ENCODE data around the gene TK1.

TK1 gene

GRCh38 chr17:78208486-78208885 lies 21.6 kb upstream of the TK1 start:
- no peak overlapping the region for H3K27ac ChIP-seq (ENCODE audit: low read depth, low read length)
- no peak overlapping the region for H3K4me3 ChIP-seq (ENCODE audit: low read length)
- H3K4me1 ChIP-seq (ENCODE audit: control insufficient read depth, low read length): no peaks in the 10 kb centered on the region
- peaks cover 17% of the 10 kb centered on the region for H3F3A ChIP-seq (ENCODE audit: control insufficient read depth, insufficient read depth)
- TF ChIP-seq CTCF (IDR thresholded peaks at IDR 0.05; ENCODE audit: low read depth, low read length, poor library complexity, severe bottlenecking) (no peak), EZH2phosphoT487 (IDR thresholded peaks at IDR 0.05; ENCODE audit: borderline replicate concordance, low read length) (no peak)
- peaks cover 36% of the 10 kb centered on the region for H3K36me3 ChIP-seq (ENCODE audit: control insufficient read depth, low read length)
- no peaks in the 10 kb centered on the region for H3K9me2 ChIP-seq (replicated peaks; ENCODE audit: control insufficient read depth, low read length)
- no peaks in the 10 kb centered on the region for H3K79me2 ChIP-seq (ENCODE audit: control insufficient read depth, low read length)
- H3K27me3 ChIP-seq (ENCODE audit: control insufficient read depth, low read length): no peaks in the 10 kb centered on the region
- H4K20me1 ChIP-seq (ENCODE audit: control insufficient read depth, insufficient read depth, low read depth, low read length): no peaks in the 10 kb centered on the region
- no peak overlapping the region for H3K4me2 ChIP-seq (ENCODE audit: low read length)
- no peaks in the 10 kb centered on the region for H3K9me3 ChIP-seq (ENCODE audit: control insufficient read depth, insufficient read depth, low read length)

GRCh38 chr17:78206298-78206697 lies 19.4 kb upstream of the TK1 start:
- Histone ChIP-seq H3F3A (ENCODE audit: control insufficient read depth, insufficient read depth) (peaks cover 17% of the 10 kb centered on the region), H3K79me2 (ENCODE audit: control insufficient read depth, low read length) (no peaks in the 10 kb centered on the region), H3K4me3 (ENCODE audit: low read length) (no peak overlapping the region), H3K4me2 (ENCODE audit: low read length) (no peak overlapping the region), H3K27ac (ENCODE audit: low read depth, low read length) (no peak overlapping the region), H4K20me1 (ENCODE audit: control insufficient read depth, insufficient read depth, low read depth, low read length) (no peaks in the 10 kb centered on the region), H3K9me2 (replicated peaks; ENCODE audit: control insufficient read depth, low read length) (no peaks in the 10 kb centered on the region), H3K9me3 (ENCODE audit: control insufficient read depth, insufficient read depth, low read length) (no peaks in the 10 kb centered on the region), H3K4me1 (ENCODE audit: control insufficient read depth, low read length) (no peaks in the 10 kb centered on the region), H3K27me3 (ENCODE audit: control insufficient read depth, low read length) (no peaks in the 10 kb centered on the region), H3K36me3 (ENCODE audit: control insufficient read depth, low read length) (peaks cover 46% of the 10 kb centered on the region)
- TF ChIP-seq EZH2phosphoT487 (IDR thresholded peaks at IDR 0.05; ENCODE audit: borderline replicate concordance, low read length) (no peak), CTCF (IDR thresholded peaks at IDR 0.05; ENCODE audit: low read depth, low read length, poor library complexity, severe bottlenecking) (no peak)

- Histone ChIP-seq H3K4me2 (ENCODE audit: low read length) (no peak overlapping the region), H3K27ac (ENCODE audit: low read depth, low read length) (no peak overlapping the region), H3K27me3 (ENCODE audit: control insufficient read depth, low read length) (no peaks in the 10 kb centered on the region), H3K9me2 (replicated peaks; ENCODE audit: control insufficient read depth, low read length) (no peaks in the 10 kb centered on the region), H3F3A (ENCODE audit: control insufficient read depth, insufficient read depth) (peaks cover 17% of the 10 kb centered on the region), H3K36me3 (ENCODE audit: control insufficient read depth, low read length) (peaks cover 51% of the 10 kb centered on the region), H3K4me1 (ENCODE audit: control insufficient read depth, low read length) (no peaks in the 10 kb centered on the region), H3K79me2 (ENCODE audit: control insufficient read depth, low read length) (peaks cover 7% of the 10 kb centered on the region), H3K4me3 (ENCODE audit: low read length) (no peak overlapping the region), H4K20me1 (ENCODE audit: control insufficient read depth, insufficient read depth, low read depth, low read length) (no peaks in the 10 kb centered on the region), H3K9me3 (ENCODE audit: control insufficient read depth, insufficient read depth, low read length) (no peaks in the 10 kb centered on the region)
- TF ChIP-seq CTCF (IDR thresholded peaks at IDR 0.05; ENCODE audit: low read depth, low read length, poor library complexity, severe bottlenecking) (no peak), EZH2phosphoT487 (IDR thresholded peaks at IDR 0.05; ENCODE audit: borderline replicate concordance, low read length) (no peak)
Measured at GRCh38 chr17:78205124-78205775, 18.4 kb upstream of the TK1 start.
